HG02798 (cell line): Measurements from ENCODE around the gene NDUFS6.

Experiments
- ATAC-seq: cut with Tn5 transposase; IDR thresholded peaks from one replicate; pipeline ENCODE4 v1.9.1; 2021; ENCODE audit warnings: mild to moderate bottlenecking; ENCODE audit not compliant: unreplicated experiment, poor library complexity

The NDUFS6 gene

GRCh38 chr5:1844708-1845436 lies 43.7 kb downstream of the NDUFS6 start:
- no peak for ATAC-seq

GRCh38 chr5:1845696-1846095 lies 44.5 kb downstream of the NDUFS6 start:
- no peak for ATAC-seq

GRCh38 chr5:1846583-1846982 lies 45.4 kb downstream of the NDUFS6 start:
- no peak for ATAC-seq

GRCh38 chr5:1847056-1847455 lies 45.8 kb downstream of the NDUFS6 start:
- no peak for ATAC-seq

- no peak for ATAC-seq
Observed at GRCh38 chr5:1847611-1848010, 46.4 kb downstream of the NDUFS6 start.

GRCh38 chr5:1850324-1851154 lies 49.3 kb downstream of the NDUFS6 start:
- no peak for ATAC-seq

GRCh38 chr5:1851290-1851934 lies 50.2 kb downstream of the NDUFS6 start:
- no peak for ATAC-seq

- ATAC-seq: no peak
Observed at GRCh38 chr5:1852324-1852947, 51.2 kb downstream of the NDUFS6 start.

GRCh38 chr5:1853531-1853930 lies 52.3 kb downstream of the NDUFS6 start:
- no peak for ATAC-seq

- ATAC-seq: no peak
Observed at GRCh38 chr5:1855075-1855474, 53.9 kb downstream of the NDUFS6 start.

- no peak for ATAC-seq
Observed at GRCh38 chr5:1855596-1855995, 54.4 kb downstream of the NDUFS6 start.

GRCh38 chr5:1856596-1857255 lies 55.5 kb downstream of the NDUFS6 start:
- ATAC-seq: no peak

- no peak for ATAC-seq
Observed at GRCh38 chr5:1857256-1857600, 56.0 kb downstream of the NDUFS6 start.

- no peak for ATAC-seq
Observed at GRCh38 chr5:1858436-1858835, 57.2 kb downstream of the NDUFS6 start.

- no peak for ATAC-seq
Observed at GRCh38 chr5:1859099-1859498, 57.9 kb downstream of the NDUFS6 start.

GRCh38 chr5:1860021-1860610 lies 58.9 kb downstream of the NDUFS6 start:
- ATAC-seq: no peak

- no peak for ATAC-seq
Observed at GRCh38 chr5:1860949-1861348, 59.7 kb downstream of the NDUFS6 start.

- no peak for ATAC-seq
Observed at GRCh38 chr5:1864896-1865440, 63.8 kb downstream of the NDUFS6 start.

- no peak for ATAC-seq
Observed at GRCh38 chr5:1865486-1865885, 64.3 kb downstream of the NDUFS6 start.
